Ishikawa (cell line): ENCODE data around the gene CCDC192.

ENCODE experiments used
- CEBPB ChIP-seq: IDR thresholded peaks from 2 replicates; pipeline ENCODE4 v1.6.1; 2012
- CREB1 ChIP-seq: IDR thresholded peaks from 2 replicates; pipeline ENCODE4 v1.6.1; 2012; ENCODE audit warnings: low read depth
- EGR1 ChIP-seq: IDR thresholded peaks from 2 replicates; pipeline ENCODE4 v1.6.1; 2012
- EP300 ChIP-seq: IDR thresholded peaks from 2 replicates; pipeline ENCODE4 v1.6.1; 2012; ENCODE audit warnings: borderline replicate concordance
- NFIC ChIP-seq: IDR thresholded peaks from 2 replicates; pipeline ENCODE4 v1.6.1; 2012
- RAD21 ChIP-seq: IDR thresholded peaks from 2 replicates; pipeline ENCODE4 v1.6.1; 2012; ENCODE audit warnings: low read depth
- TAF1 ChIP-seq: IDR thresholded peaks from 2 replicates; pipeline ENCODE4 v1.6.1; 2012; ENCODE audit warnings: low read depth, mild to moderate bottlenecking
- TCF12 ChIP-seq: IDR thresholded peaks from 2 replicates; pipeline ENCODE4 v1.6.1; 2012; ENCODE audit warnings: low read depth
- TEAD4 ChIP-seq: IDR thresholded peaks from 2 replicates; pipeline ENCODE4 v1.6.1; 2012
- YY1 ChIP-seq: IDR thresholded peaks from 2 replicates; pipeline ENCODE4 v1.6.1; 2012; ENCODE audit warnings: low read depth
- ZBTB7A ChIP-seq: IDR thresholded peaks from 2 replicates; pipeline ENCODE4 v1.6.1; 2012; ENCODE audit warnings: low read depth
- TF ChIP-seq, protein P1 (sequence below): IDR thresholded peaks from 2 replicates; pipeline ENCODE4 v1.6.1; 2012
- TF ChIP-seq, protein P2 (sequence below): IDR thresholded peaks from 2 replicates; pipeline ENCODE4 v1.6.1; 2012; ENCODE audit warnings: low read depth, mild to moderate bottlenecking
- TF ChIP-seq, protein P3 (sequence below): IDR thresholded peaks from 2 replicates; pipeline ENCODE4 v1.6.1; 2012

DNA sequence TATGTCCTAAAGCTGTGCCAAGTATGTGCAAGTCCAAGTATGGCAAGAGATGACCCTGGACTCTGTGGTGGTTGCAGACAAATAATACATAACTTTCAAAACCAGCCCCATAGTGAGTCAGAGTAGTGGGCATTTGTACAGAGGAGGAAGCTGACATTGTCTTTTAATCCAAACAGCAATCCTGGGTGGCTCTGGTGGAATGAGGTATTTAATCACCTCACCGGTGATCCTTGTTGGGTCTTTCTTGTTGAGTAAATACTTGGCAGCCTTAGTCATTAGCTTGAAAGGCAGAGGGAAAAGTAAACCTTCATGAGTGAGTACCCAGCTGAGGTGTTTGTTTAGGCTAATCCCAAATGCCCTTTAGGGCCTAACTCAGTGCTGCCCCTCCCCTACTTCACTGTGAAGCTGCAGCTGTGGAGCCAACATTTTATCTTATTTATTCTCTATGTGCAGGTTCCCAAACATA, 231.6 kb downstream of the CCDC192 start:
- TF ChIP-seq TEAD4, result peak; percentile 82
- no peak for TF ChIP-seq EGR1
- TF ChIP-seq, protein P1, sequence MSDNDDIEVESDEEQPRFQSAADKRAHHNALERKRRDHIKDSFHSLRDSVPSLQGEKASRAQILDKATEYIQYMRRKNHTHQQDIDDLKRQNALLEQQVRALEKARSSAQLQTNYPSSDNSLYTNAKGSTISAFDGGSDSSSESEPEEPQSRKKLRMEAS, result 0 out of 2 replicates have a peak, but pooled peaks have one; percentile 28
- TF ChIP-seq CREB1, result no peak
- TF ChIP-seq ZBTB7A, result no peak
- TF ChIP-seq, protein P2, sequence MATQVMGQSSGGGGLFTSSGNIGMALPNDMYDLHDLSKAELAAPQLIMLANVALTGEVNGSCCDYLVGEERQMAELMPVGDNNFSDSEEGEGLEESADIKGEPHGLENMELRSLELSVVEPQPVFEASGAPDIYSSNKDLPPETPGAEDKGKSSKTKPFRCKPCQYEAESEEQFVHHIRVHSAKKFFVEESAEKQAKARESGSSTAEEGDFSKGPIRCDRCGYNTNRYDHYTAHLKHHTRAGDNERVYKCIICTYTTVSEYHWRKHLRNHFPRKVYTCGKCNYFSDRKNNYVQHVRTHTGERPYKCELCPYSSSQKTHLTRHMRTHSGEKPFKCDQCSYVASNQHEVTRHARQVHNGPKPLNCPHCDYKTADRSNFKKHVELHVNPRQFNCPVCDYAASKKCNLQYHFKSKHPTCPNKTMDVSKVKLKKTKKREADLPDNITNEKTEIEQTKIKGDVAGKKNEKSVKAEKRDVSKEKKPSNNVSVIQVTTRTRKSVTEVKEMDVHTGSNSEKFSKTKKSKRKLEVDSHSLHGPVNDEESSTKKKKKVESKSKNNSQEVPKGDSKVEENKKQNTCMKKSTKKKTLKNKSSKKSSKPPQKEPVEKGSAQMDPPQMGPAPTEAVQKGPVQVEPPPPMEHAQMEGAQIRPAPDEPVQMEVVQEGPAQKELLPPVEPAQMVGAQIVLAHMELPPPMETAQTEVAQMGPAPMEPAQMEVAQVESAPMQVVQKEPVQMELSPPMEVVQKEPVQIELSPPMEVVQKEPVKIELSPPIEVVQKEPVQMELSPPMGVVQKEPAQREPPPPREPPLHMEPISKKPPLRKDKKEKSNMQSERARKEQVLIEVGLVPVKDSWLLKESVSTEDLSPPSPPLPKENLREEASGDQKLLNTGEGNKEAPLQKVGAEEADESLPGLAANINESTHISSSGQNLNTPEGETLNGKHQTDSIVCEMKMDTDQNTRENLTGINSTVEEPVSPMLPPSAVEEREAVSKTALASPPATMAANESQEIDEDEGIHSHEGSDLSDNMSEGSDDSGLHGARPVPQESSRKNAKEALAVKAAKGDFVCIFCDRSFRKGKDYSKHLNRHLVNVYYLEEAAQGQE, result no peak
- TF ChIP-seq TAF1, result no peak
- TF ChIP-seq, protein P3, sequence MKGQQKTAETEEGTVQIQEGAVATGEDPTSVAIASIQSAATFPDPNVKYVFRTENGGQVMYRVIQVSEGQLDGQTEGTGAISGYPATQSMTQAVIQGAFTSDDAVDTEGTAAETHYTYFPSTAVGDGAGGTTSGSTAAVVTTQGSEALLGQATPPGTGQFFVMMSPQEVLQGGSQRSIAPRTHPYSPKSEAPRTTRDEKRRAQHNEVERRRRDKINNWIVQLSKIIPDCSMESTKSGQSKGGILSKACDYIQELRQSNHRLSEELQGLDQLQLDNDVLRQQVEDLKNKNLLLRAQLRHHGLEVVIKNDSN, result no peak
- TF ChIP-seq EP300, result peak; percentile 60; the same call in 1 of the 2 replicates
- no peak for TF ChIP-seq YY1
- TF ChIP-seq CEBPB, result no peak
- TF ChIP-seq TCF12, result peak; percentile 82
- TF ChIP-seq RAD21, result peak; percentile 4; the same call in 1 of the 2 replicates
- peak; percentile 87 for TF ChIP-seq NFIC
